Right renal cortex interstitium (tissue), 3 donors: ENCODE data around the gene PNLIPRP1. TPM values are rescaled to one million over a fixed set of nuclear protein-coding genes. Genes with fewer than 3 reads are reported as not detected.

Source experiments
- DNase-seq, 3 donors: peaks; one replicate each; pipeline ENCODE4 v3.0.0-alpha.2; 2013; ENCODE audit warnings: low read depth in 3 of 3, low spot score in 2 of 3
- polyA plus RNA-seq, 3 donors: library from polyadenylated mRNA; unstranded; fragments of 120-200 nt; gene quantifications; one replicate each; pipeline ENCODE4 v1.2.1, GENCODE V29; 2013; ENCODE audit not compliant: insufficient read length in 3 of 3

Gene PNLIPRP1
- polyA plus RNA-seq, 3 donors = 0.21 TPM; not detected in 2

- no peak for DNase-seq
Observed at GRCh38 chr10:116629340-116629739, 38.6 kb downstream of the PNLIPRP1 start.

- no peak for DNase-seq
Observed at GRCh38 chr10:116630020-116630419, 39.3 kb downstream of the PNLIPRP1 start.

DNA sequence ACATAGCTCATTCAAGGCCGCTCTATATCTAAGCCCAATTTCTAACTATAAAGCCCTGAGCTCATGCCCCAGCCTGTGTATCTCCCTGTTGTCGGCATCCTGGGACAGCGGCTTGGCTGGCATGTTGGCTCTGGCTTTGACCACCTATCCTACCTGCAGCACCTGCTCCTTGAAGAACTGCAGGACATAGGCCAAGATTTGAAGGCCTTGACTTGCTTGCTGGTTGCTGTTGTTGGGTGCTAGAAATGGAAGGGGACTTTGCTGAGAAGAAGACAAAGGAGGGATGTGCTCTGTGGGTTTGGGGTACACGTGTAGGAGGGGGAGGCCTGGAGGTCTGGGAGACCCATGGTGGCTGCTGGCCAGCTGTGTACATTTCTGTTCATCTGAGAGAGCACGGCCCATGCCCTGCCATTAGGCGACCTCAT, 41.1 kb downstream of the PNLIPRP1 start:
- no peak for DNase-seq

GRCh38 chr10:116632596-116633215, 41.9 kb downstream of the PNLIPRP1 start:
- no peak for DNase-seq

DNA sequence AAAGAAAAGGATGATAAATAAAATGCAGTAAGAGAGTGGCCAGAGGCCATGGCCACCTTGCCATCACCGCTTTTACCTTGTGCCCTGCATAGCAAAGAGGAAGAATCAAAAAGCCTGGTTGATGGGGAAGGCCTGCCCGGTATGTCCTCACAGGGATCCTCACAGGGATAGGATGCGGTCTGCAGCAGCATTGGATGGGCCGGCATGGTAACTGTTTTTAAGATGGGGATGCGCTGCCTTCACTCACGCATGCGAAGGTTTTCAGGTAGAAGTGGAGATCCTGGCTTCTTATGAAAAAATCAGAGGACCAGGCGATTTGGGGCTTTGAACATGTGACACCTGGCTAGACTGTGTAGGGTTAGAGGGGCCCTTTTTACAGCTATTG, 42.4 kb downstream of the PNLIPRP1 start:
- DNase-seq = no peak

GRCh38 chr10:116634126-116634975, 43.6 kb downstream of the PNLIPRP1 start:
- DNase-seq = no peak

DNA sequence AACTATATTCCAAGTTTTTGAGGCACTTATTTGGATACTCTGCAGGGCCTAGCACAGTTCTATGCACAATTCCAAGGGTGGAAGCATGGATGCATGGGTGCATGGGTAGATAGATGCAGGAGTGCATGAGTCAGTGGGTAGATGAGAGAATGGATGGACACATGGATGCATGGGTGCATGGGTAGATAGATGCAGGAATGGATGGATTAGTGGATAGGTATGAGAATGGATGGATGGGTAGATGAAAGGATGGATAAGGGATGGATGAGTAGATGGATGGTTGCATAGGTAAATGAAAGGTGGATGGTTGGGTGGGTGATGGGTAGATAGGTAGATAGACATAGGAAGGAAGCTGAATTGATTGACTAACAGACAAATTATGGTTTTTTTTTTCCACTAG, 45.6 kb downstream of the PNLIPRP1 start:
- no peak for DNase-seq

- DNase-seq = no peak
Observed at GRCh38 chr10:116636976-116637375, 46.2 kb downstream of the PNLIPRP1 start.

GRCh38 chr10:116637830-116638229, 47.1 kb downstream of the PNLIPRP1 start:
- DNase-seq = no peak

DNA sequence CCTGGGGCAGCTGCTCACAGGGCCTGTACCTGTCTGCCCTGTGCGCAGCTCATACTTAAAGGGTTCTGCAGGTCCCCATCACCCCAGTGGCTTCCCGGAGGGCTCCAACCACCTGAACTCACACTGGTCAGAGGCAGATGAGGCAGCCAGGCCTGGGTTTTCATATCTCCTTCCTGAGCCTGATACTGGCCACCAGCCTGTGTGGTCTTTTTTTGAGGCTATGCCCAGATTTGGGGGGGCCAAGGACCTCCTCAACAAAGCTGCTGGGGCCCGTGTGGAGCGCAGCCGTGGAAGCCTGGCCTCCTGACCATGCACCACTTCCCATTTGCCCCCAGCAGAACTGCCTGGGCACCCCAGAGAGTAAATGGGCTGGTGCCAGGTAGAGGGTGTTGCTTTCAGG, 55.7 kb downstream of the PNLIPRP1 start:
- no peak for DNase-seq

DNA sequence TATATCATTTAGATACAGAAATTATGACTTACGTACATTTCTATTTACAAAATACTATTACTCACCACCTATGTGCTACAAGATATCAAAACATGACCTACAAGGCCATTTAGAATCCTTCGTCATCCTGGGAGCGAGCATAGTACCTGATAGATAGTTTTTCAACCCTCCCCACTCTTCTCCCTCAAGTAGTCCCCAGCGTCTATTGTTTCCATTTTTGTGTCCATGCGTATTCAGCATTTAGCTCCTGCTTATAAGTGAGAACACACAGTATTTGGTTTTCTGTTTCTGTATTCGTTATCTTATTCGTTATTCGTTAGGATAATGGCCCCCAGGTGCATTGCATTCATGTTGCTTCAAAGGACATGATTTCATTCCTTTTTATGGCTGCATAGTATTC, 58.1 kb downstream of the PNLIPRP1 start:
- no peak for DNase-seq

- no peak for DNase-seq
Observed at GRCh38 chr10:116653885-116654284, 63.1 kb downstream of the PNLIPRP1 start.

DNA sequence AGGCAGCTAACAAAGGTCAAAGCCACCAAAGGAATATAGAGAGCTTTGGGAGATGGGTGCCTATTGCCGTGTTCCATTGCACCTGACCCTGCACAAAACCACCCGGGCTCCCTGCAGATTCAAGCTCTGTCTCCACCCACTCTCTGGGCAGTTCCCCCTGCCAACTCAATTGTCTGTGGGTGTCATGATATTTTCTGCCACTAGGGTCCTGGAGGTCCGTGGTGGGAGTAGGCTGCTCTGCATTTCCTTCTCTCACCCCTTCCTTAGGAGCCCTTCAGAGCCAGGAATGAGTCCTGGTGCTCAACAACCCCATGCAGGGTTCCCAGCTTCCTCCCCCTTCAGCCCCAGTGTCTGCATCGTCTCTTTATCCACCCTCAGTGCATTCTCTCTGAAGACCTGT, 64.1 kb downstream of the PNLIPRP1 start:
- no peak for DNase-seq

DNA sequence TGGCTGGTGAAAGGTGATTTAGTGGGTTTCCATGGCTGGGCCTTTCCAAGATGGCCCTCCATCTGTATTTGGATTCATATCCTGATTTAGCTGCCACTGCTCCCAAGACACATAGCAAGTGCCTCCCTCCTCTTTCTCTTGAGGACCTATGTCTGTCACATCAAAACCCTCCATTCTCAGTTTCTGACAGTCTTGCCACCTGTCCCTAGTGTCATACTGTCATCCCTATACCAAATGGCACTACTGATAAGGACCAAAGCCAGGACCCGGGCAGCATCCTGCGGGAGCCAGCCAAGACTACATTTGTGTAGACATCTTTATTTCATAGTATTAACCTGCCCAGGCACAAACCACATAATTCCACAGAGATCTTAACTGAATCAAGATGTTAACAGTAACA, 64.8 kb downstream of the PNLIPRP1 start:
- no peak for DNase-seq

- no peak for DNase-seq
Observed at GRCh38 chr10:116656044-116656443, 65.3 kb downstream of the PNLIPRP1 start.

DNA sequence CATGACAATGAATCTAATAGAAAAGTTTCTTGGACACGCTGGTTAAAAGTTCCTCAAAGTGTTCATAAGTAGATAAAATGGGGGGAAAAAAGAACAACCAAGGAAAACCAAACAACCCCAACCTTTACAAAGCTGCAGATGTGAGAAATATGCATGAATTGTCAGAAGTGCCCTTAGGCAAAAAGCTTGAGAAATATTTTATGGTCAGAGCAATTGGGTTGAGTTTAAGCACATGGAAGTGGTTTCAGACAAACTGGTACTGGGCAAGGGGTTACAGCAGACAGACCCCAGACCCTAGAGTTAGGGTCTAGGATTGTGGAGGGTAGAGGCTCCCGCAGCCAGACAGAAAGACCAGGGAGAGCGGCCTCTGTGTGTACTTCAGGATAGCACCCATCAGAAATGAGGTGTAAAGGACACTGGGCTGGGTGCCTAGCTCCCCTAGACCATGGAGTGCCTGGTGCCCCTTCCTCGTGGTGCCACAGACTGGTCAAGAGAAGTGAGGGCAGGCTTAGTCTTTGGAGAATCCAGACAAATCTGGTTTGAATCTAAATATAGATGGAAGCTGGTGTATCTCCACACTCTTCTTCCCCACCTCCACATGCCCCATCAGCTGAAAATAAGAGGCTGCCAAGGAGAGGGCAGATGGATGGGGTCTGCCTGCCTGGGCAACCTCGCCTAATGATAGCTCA, 67.2 kb downstream of the PNLIPRP1 start:
- no peak for DNase-seq

Other genes with a start within 250 kb of the PNLIPRP1 start
- gene PNLIPRP3, start 163.1 kb upstream of the PNLIPRP1 start, polyA plus RNA-seq = not detected
- gene PNLIP, start 45.0 kb upstream of the PNLIPRP1 start, polyA plus RNA-seq = not detected
- not detected for gene PNLIPRP2, start 30.0 kb downstream of the PNLIPRP1 start, polyA plus RNA-seq
- 10 to 100 TPM; 33.9 to 38.7 (median 36.3) TPM for gene HSPA12A, start 151.6 kb downstream of the PNLIPRP1 start, polyA plus RNA-seq